ENCODE data around the gene FRMPD1. TPM values are rescaled to one million over a fixed set of nuclear protein-coding genes. Genes with fewer than 3 reads are reported as not detected.

Gene FRMPD1
- total and polyA plus RNA-seq, 10 of the 15 experiments (the other 5 are each of a cell fraction or from before 2014, with no cell fraction given), result 0.01 to 0.08 (median 0.05) TPM; not detected in 6

GRCh38 chr9:37639109-37639762 is 11.5 kb upstream of the FRMPD1 start:
- 56% methylated on average over 4 of the region's 4 CpGs for WGBS (ENCODE audit: insufficient coverage, insufficient replicate concordance, low lambda C conversion rate, missing lambda C conversion rate)
- SMC1A ChIA-PET (ENCODE audit: uncharacterized antibody, unreplicated experiment), result interaction anchor here (1.5 kb wide), 1 partner anchor 10 kb away, joined by 3 read pairs; no protein-coding TSS in a partner anchor
- no TSS peak for BruUV-seq (replicated peaks)

More at GRCh38 chr9:37639109-37639762, 11.5 kb upstream of the FRMPD1 start:
- intact Hi-C loops (cut with micrococcal nuclease; ENCODE audit: unreplicated experiment), result no loop called here
- Histone ChIP-seq H3K36me3 (ENCODE audit: control insufficient read depth in 2 of 2, insufficient read depth in 2 of 2, low read length in 1 of 2) (no peaks in the 10 kb centered on the region), H3K4me1 (ENCODE audit: control insufficient read depth, insufficient read depth, low read length) (no peaks in the 10 kb centered on the region; the same call in 1 of the 2 replicates), H3K9ac (ENCODE audit: control insufficient read depth, insufficient read depth, low read length) (no peak overlapping the region), H4K20me1 (ENCODE audit: control insufficient read depth, insufficient read depth) (no peaks in the 10 kb centered on the region), H3K4me2 (ENCODE audit: control insufficient read depth, insufficient read depth) (no peak overlapping the region), H3K79me2 (ENCODE audit: control insufficient read depth, insufficient read depth, low read length) (no peaks in the 10 kb centered on the region), H3K27me3 (replicated peaks in 1 of 2; ENCODE audit: control insufficient read depth in 2 of 2, insufficient read depth in 2 of 2, low read length in 1 of 2) (no peaks in the 10 kb centered on the region), H3K4me3 (no peak overlapping the region), H3K9me3 (replicated peaks; ENCODE audit: control insufficient read depth, insufficient read depth, low read length) (no peaks in the 10 kb centered on the region), H3K27ac (ENCODE audit: control insufficient read depth, insufficient read depth) (no peak overlapping the region), H2AFZ (ENCODE audit: control insufficient read depth, low read depth, low read length) (no peak overlapping the region)
- ATAC-seq, result no peak
- in situ Hi-C loops (cut with MboI), result no loop called here
- TF ChIP-seq MAX (IDR thresholded peaks at IDR 0.05; ENCODE audit: low read depth, low read length) (no peak), BCL11A (IDR thresholded peaks at IDR 0.05; ENCODE audit: low read depth, low read length) (no peak), CEBPB (IDR thresholded peaks at IDR 0.05; ENCODE audit: borderline replicate concordance in 1 of 2, low read depth in 2 of 2, low read length in 2 of 2) (no peak), REST (IDR thresholded peaks at IDR 0.05; ENCODE audit: low read depth, low read length) (no peak), BACH1 (IDR thresholded peaks at IDR 0.05; ENCODE audit: borderline replicate concordance) (no peak), SIX5 (IDR thresholded peaks at IDR 0.05; ENCODE audit: low read depth, low read length, severe bottlenecking) (no peak)
- TF ChIP-seq, protein P1, sequence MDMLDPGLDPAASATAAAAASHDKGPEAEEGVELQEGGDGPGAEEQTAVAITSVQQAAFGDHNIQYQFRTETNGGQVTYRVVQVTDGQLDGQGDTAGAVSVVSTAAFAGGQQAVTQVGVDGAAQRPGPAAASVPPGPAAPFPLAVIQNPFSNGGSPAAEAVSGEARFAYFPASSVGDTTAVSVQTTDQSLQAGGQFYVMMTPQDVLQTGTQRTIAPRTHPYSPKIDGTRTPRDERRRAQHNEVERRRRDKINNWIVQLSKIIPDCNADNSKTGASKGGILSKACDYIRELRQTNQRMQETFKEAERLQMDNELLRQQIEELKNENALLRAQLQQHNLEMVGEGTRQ (IDR thresholded peaks at IDR 0.05; ENCODE audit: borderline replicate concordance, low read depth, low read length), result no peak
- no peak for DNase-seq (ENCODE audit: low read depth, low spot score)
- ChIA-PET RAD21 (ENCODE audit: unreplicated experiment) (no interaction called here), POLR2A (no interaction called here), CTCF (no interaction called here)
- no peak for FAIRE-seq

Measured in GM12878 (cell line).